GM19035 (cell line): Measurements from ENCODE around the gene PTPRK.

Experiments
- ATAC-seq: cut with Tn5 transposase; IDR thresholded peaks from one replicate; pipeline ENCODE4 v1.9.1; 2021; ENCODE audit not compliant: unreplicated experiment

Gene PTPRK

DNA sequence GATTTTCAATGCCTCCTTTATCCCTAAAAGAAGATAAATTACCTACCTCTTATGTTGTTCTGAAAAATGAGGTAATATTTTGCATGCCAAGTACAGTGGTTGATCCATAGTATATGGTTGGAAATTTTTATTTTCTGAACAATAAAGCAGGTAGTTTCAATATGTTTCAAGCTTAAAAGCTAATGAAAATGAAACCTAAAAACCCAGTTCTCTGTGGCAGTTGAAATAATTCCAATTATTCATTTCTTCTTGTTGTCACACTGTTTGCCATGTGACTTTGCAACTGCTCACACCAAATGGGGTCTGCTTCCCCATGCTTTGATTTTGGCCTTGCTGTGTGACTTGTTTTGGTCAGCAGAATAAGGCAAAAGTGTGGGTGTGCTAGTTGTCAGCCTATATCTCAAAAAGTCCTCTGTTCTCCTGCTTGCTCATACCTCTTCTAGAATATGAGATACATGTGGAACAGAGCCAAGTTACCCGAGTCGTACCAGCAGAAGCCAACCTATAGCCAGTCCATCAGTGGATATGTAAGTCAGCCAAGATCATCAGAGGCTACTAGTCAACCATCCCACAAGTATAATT is 422.3 kb downstream of the PTPRK start:
- ATAC-seq: no peak

DNA sequence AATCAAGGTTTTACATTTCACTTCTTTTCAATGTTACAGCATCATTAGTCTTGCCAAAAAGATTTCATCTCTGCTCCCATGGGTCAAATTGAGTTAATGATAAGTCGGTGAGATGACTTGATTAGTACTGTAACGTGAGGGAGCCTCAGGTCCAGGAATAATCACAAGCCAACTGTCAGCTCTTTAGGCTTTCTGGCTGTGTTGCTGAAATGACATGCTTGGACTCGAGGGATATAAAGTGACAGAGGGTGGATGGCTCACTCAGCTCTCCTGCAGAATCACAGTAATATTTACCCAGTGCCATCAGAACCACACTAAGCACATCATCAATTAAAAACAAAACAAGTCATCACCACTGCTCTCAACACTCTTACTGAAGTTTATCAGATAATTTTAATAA is 423.4 kb downstream of the PTPRK start:
- no peak for ATAC-seq

DNA sequence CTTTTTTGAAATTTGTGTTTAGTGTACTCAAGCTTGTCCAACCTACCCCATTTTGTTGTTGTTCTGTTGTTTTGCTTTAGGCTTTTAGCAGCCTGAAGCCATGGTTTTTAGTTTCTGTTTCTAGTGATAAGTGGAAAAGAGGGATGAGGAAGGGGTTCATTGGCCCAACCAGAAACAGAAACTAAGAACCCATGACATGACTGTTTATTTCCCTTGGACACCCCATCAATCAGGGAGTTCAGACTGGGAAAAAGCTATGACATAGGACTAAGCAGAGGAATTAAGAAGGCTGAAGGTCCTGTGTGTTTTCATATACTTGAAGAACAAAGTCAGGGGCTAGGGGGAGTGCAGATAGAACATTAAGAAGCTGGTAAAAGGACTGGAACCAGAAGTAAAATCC is 425.0 kb downstream of the PTPRK start:
- ATAC-seq: no peak

DNA sequence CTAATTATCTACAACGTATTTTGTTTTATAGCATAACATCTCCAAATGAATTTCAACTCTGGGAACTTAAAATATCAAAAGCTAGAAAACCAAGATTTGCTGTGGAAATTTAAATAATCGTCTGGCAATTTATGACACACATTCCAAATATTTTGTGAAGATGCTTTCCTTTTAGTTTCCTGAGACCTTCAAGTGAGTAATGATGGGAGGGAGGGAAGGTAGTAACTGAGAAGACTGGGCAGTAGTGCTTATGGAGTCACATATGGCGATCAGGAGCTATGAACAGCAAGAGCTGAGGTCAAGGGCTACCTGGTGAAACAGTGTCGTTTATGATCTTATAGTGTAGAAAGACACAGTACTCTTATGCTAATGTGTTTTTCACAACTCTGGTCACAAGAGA is 441.4 kb downstream of the PTPRK start:
- ATAC-seq: no peak

DNA sequence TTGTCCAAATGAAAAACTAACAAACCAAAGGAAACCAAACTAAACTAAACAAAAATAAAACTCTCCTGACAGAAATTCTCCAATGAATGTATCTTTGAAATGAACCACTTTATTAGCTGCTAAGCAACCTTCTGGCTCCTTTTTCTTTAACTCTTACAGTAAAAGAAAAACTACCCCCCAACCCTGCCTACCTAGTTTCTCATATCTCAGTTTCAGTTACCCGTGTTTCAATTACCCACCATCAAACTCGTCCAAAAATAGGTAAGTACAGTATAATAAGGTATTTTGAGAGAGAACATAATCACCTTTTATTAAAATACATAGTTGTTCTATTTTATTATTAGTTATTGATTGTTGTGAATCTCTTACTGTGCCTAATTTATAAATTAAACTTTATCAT is 442.1 kb downstream of the PTPRK start:
- peak; percentile 52 for ATAC-seq

DNA sequence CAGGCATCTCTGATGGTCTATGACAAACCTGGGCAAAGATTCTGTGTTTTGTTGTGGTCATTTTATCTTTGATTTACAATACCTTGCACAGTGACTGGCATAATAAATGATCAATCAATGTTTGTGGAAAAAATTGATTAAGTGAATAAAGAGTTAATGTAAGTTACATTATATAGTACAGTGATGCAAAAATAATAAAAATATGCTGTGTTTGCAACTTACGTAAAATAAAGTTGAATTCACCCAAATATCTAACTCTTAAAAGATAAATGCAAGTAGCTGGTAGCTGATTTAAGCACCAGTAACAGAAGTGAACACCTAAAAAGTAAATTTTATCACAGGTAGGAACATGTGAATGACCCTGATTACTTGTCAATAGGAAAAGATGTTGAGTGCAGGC is 443.6 kb downstream of the PTPRK start:
- ATAC-seq: no peak

DNA sequence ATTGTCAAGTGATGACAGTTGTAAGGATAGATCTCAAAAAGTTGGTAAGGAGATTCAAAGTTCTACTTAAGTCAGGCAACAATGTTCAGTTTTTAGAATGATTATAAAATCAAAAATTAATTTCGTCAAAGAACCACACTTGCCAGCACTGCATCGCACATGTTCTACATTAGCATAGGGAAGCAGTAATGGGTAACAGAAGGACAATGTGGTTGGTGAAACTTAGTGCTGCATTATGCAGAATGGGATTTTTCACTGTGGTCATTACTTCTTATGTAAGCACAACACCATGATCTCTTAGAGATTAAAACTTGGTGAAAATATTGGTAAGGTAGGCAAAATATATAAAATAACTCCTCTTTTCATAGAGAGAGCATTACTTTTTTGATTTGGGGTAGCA is 445.8 kb downstream of the PTPRK start:
- no peak for ATAC-seq

DNA sequence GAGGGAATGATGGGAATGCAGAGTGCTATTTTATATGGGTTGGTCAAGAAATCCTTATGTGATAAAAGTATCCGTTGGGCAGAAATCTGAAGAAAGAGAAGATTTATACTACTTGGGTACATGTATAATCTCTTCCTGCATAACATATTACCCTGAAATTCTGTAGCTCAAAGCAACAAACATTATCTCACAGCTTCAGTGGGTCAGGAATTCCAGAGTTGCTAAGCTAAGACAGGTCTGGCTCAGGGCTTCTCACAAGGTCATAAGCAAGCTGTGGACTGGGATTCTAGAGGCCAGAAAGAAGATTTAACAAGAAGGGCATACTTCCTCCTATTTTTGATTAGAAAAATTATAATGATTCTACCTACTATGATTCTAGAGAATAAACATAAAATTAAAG is 447.0 kb downstream of the PTPRK start:
- no peak for ATAC-seq

DNA sequence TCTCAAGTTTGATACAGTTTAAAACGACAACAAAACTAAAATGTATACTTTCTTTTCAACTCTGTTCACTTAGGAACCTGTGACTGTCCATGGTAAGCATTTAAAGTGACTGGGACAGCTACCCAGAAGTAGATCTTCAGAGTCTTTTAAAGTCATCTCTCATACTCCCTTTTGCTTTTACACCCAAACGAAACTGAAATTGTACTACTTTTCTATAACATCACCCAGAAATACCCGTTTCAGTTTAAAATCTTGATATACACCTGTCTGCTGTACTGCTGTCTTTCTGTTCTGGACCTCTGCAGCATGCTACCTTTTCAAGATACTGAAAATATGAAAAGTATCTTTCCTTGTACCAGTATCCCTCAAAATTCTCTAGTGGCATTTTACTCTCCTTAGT is 449.2 kb downstream of the PTPRK start:
- ATAC-seq: peak; percentile 66

DNA sequence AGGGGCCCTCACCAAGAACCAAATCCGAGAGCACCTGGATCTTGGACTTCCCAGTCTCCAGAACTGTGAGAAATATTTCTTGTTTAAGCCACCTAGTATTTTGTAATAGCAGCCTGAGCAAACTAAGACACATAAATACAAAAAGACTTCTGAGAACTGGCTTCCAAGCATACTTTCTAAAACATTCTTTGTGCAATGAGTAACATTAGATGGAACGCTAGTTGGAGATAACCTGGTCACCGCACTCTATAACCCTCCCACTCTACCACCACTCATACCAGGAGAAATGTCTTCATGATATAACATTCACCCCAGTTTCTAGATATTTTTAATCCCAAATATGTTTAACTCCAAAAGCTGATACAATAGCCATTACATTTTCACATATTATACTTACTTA is 450.0 kb downstream of the PTPRK start:
- no peak for ATAC-seq

DNA sequence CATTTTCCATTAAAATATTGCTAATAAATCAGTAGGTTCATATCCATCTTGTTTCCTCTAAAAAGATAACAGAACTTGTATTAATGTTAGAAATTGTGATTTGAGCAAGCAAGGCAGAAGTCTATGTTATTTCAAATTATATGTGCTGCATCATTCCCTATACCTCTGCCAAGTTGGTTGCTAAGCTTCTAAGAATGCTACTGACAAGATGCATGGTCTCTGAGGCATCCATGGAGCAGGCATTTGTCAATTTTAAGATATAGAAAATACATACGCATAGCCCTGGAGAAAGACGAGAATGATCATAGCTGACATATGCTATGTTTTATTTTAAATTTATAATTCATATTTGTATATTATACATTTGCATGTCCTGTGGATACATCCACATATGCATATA is 451.2 kb downstream of the PTPRK start:
- no peak for ATAC-seq

DNA sequence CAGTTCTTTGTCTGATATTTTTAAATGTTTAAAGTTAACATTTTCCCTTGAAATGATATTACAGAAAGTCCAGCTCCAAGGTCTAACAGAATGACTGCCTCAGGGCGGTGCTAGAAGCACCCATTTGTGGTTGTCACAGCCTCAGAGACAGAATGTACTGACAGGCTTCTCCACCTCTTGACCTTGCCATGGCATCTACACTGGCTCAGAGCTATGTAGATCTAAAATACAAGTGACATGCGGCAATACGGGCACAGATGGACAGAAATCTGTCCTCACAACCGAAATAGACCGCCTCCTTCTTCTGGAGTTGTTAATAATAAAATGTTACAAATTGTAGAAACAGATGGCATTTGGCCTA is 452.3 kb downstream of the PTPRK start:
- ATAC-seq: no peak

DNA sequence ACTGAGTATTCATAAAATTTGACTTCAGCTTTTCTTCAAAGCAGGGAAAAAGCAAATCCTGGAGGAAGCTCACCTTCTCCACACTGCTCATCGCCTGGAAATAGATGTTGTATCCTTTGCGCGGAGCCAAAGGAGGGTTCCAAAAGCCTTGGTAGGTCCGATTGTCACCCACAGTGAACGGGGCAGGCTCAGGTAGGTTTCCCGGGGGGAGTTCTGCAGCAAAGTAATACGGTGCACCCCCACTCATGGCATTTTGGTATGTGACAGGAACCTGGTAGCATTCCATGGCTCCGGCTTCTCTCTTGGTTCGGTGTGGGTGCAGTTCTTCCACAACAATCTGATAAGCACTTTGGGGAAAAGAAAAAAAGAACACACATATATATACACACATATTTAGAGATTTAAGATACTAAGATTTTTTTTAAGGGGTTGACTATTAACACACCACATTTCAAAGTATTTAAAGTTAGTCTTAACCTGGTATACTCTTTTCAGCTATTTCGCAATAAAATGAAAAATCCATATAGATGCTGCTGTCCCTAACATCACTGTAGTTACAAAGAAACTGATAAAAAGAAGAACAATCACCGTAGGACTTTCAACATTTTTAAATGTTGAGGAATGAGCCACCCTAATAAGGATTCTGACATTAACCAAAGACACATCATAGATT is 452.8 kb downstream of the PTPRK start:
- no peak for ATAC-seq

DNA sequence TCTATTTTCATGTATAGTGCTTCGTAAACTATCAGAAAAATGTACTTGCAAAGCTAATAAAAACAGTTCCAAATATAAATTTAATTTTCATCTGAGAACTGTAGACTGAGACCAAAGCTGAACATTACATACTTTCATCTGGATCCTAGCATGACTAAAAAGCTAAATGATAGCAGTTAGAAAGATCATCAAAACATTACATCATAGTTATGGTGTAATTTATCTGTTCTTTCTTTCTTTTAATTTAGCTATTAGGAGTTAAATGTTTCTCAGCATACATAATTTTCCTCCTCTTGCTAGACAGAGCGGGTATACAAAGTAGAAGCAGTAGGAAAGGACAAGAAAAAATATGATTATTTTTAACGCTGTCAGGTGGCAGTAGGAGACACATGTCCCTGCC is 455.3 kb downstream of the PTPRK start:
- no peak for ATAC-seq

DNA sequence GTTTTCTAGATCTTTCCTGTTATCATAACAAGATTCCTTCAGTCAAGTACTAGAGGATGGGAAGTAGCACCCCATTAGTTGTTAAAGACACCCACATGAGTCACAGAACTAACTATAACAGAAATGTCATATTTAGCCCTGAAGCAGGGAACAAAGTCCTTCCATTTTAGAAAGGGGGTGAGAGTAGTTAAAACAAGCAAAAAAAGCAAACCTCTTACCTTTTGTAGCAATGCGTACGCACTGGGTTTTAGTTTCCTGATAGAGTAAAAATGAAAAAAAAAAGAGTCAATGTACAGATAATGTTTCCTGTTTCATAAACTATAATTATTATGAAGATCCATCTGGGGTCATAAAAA is 455.9 kb downstream of the PTPRK start:
- ATAC-seq: no peak

DNA sequence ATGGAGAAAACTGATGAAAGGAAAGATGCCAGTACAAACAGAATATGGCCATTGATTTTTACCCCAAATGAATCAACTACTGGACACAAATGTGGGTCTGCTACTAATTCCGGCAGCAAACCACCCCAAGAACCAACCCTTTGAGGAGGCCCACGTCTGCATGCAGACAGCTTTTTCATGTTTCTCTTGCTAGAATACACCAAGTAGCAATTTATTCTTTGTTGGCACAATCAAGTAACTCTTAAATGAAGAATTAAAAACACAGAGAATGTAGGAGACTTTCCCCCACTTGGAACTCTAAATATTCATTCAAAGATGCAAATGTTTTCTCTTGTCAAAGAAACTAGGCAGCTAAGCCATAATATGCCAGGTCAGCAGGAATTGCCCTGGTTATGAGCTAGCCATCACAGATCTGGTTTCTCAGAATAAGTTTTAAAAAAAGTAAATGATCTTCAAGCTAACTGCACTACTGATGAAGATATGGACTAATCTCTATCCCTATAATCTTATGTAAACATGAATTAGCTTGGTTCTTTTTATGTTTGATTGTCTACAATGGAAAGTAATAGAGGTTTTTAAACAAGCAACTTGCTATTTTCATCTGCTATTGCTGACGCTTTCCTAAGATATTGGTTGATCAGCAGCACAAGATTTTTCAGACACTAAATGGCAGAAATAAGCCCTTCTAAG is 456.4 kb downstream of the PTPRK start:
- ATAC-seq: no peak

DNA sequence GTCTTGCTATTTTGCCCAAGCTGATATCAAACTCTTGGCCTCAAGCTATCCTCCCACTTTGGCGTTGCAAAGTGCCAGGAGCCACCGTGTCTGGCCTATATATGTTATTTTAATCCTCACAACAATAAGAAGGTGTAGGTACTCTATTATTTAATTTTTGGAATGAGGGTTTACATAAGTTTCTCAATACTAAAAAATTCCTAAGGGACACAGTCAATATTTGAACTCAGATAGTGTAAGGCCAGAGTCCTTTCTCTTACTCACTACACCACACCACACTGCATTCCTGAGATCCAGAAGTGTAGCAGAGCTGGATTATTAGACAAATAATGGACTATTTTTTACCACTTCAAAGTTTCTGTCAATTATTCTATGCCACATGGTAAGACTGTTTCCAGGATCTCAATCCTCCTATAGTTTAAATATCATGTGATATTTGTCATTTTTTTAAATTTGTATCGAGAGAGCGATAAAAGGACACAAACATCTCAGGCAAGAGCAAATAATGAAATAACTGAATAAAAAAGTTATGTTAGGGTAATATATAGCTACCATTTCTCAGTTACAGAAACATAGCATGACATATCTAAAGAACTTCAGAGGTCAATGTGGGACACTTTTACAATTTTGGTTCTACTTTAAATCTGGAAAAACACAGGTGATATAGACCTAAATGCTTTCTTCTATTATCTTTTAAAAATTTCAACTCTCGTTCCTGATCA is 457.4 kb downstream of the PTPRK start:
- ATAC-seq: no peak

DNA sequence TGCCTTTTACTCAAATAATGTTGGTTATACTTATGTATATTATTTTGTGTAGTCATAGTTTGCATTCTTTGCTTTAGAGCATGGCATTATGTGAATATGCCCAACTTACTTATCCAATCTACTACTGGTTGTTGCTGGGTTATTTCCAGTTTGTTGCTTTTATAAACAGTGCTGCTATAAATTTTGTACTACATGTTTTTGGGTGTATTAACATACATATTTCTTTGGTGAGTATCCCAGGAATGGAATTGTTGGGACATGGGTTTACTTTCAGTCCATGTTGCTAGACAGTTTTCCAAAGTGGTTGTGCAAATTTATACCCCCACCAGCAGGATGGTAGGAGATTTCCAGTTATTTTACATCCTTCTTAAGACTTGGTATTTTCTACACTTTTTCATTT is 462.5 kb downstream of the PTPRK start:
- no peak for ATAC-seq

DNA sequence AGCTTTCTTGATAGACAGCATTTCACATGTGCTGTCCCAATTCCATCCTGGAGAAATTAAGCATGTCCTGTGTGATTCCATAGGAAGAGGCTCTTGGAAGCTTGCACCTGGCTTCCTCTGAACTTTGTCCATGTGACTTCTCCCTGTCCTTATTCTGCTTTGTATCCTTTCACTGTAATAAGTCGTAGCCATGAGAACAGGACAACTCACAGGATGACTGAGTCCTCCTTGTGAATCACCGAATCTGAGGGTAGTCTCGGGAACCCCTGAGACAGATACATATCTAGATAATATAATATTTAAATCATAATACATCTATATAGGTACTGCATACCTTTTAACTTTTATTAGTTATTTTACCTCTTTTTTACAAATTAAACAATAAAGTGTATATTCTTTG is 462.9 kb downstream of the PTPRK start:
- ATAC-seq: no peak

DNA sequence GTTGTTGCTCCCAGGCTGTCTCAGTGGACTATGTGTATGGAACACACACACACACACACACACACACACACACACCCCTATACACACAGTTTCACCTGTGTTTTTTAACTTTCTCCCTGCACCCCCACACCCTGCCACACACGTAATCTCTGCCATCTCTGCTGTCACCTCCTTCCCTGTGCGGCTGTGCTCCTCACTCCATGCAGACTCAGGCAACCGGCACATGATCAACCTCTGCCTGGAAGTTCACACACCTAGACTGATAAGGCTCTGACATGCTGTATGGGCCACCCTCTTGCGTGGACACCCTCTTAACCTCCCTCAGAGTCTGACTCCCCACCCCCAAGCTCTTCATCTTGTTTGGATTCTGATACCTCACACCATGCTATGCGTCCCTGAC is 467.3 kb downstream of the PTPRK start:
- ATAC-seq: no peak

DNA sequence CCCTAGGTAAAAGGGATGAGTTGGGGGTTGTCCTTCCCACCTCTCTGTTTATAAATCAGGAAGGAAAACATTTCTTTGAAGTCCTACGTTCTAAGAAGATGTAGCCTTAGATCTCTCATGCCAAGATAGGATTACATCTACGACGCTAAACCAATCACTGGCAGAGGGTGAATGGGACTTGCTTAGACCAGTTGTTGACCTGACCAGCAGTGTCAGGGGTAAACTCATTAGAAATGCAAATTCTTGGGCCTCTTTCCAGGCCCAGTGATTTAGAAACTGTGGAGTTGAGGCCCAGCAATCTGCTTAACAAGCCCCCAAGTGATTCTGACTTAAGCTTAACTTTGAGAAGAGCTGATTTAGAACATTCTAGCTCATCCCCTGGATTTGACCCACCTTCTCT is 472.4 kb downstream of the PTPRK start:
- no peak for ATAC-seq

DNA sequence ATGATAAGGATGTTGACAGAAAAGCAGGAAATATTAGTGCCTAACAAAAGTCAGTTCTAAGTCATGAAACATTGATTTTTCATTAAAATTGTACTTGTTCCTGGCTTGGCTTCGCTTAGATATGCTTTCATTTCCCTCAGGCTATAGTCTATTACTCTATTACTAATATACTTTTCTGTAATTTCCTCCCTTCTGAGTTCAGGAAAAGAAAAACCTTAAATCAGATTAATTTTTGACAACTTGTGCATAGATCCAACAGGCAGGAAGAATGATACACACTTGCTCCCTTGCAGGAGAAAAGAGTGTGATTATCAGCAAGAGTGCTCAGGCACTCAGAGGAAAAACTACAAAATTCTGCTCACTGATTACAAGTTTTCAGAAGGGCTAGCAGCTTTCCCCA is 474.4 kb downstream of the PTPRK start:
- ATAC-seq: no peak
